Breast epithelium (tissue), 4 donors: Measurements from ENCODE around the gene STXBP6. TPM values are rescaled to one million over a fixed set of nuclear protein-coding genes. Genes with fewer than 3 reads are reported as not detected.

Source experiments
- DNase-seq, 2 donors: peaks; one replicate each; pipeline ENCODE4 v3.0.0-alpha.2; 2019; ENCODE audit warnings: low spot score in 2 of 2
- H3K27ac ChIP-seq, 2 donors: fragments of 200-600 bp; sonication (generic) in 1 of 2; one replicate each; pipeline ENCODE4 v1.5.1; 2016 to 2019; ENCODE audit warnings: mild to moderate bottlenecking in 1 of 2
- H3K27me3 ChIP-seq, 2 donors: fragments of 200-600 bp; sonication (generic) in 1 of 2; one replicate each; pipeline versions ENCODE4 v1.5.1 to v1.6.0; 2017 to 2019; ENCODE audit warnings: control low read depth in 1 of 2, mild to moderate bottlenecking in 1 of 2
- H3K36me3 ChIP-seq: fragments of 200-600 bp; one replicate; pipeline ENCODE4 v1.5.1; 2019
- H3K4me1 ChIP-seq, 2 donors: fragments of 200-600 bp; sonication (generic); one replicate each; pipeline ENCODE4 v1.5.1; 2016 to 2019; ENCODE audit warnings: control low read depth in 1 of 2
- H3K4me3 ChIP-seq, 3 donors: fragments of 200-600 bp; sonication (generic); 1 replicate in 2 of 3; 2 replicates in 1 of 3; pipeline ENCODE4 v1.5.1; 2016 to 2019; ENCODE audit warnings: mild to moderate bottlenecking in 3 of 3, moderate library complexity in 2 of 3
- H3K9me3 ChIP-seq, 2 donors: fragments of 200-600 bp; sonication (generic) in 1 of 2; one replicate each; pipeline ENCODE4 v1.5.1; 2016 to 2019; ENCODE audit warnings: control low read depth in 1 of 2
- POLR2A ChIP-seq: fragments of 450-650 bp; IDR thresholded peaks from one replicate; pipeline ENCODE4 v1.6.1; 2016; ENCODE audit warnings: antibody characterized with exemption, mild to moderate bottlenecking, moderate library complexity
- POLR2AphosphoS5 ChIP-seq, 3 donors: sonication (generic); formaldehyde crosslinking; IDR thresholded peaks; one replicate each; pipeline ENCODE4 v1.6.1; 2017; ENCODE audit warnings: antibody characterized with exemption in 3 of 3
- intact Hi-C: fragments of 100-400 bp; cut with DNase I; formaldehyde crosslinking; loops from one replicate; pipeline ENCODE4 v1.15.1; 2023; ENCODE audit warnings: low total_unique reads
- total RNA-seq, 3 donors: library from RNA; depleted of rRNA; stranded (reverse); fragments of >200 nt; gene quantifications; one replicate each; pipeline ENCODE4 v1.1.0, GENCODE V29; 2016
- TF ChIP-seq, protein P1 (sequence below), 3 donors: fragments of 450-650 bp; IDR thresholded peaks; one replicate each; pipeline ENCODE4 v1.5.1; 2016 to 2017; ENCODE audit warnings: antibody characterized with exemption in 3 of 3, mild to moderate bottlenecking in 3 of 3, moderate library complexity in 3 of 3

The STXBP6 gene
- total RNA-seq, 3 donors from 2014 or later, result 2.6 to 8.3 (median 5.3) TPM

DNA sequence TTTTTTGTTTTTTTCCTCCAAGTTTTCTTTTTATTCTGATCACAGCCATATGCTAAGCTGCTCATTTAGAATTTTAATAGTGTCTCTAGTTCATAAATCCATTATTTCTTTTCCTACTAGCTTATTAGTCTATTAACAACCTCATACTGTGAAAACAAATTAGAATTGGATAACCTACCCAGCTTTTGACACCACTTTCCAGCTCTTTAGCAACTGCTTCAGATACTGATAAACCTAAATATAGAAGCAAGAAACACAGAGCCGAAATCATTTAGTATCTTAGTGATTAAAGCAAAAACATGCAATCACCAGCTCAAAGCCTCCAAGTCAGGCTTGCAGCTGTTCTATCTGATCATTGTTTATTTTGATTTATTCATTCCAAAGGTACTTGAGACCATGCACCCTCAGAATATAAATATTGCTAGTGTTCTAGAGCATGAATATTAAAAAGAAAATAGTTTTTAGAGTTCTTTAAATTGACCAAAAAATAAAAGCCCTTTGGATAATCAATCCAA lies 121.5 kb downstream of the STXBP6 start:
- no peak for DNase-seq
- no peak overlapping the region for H3K27ac ChIP-seq
- H3K4me1 ChIP-seq, result no peaks in the 10 kb centered on the region
- no peaks in the 10 kb centered on the region for H3K9me3 ChIP-seq
- H3K27me3 ChIP-seq, result no peaks in the 10 kb centered on the region
- intact Hi-C loops, result no loop called here
- TF ChIP-seq, protein P1, sequence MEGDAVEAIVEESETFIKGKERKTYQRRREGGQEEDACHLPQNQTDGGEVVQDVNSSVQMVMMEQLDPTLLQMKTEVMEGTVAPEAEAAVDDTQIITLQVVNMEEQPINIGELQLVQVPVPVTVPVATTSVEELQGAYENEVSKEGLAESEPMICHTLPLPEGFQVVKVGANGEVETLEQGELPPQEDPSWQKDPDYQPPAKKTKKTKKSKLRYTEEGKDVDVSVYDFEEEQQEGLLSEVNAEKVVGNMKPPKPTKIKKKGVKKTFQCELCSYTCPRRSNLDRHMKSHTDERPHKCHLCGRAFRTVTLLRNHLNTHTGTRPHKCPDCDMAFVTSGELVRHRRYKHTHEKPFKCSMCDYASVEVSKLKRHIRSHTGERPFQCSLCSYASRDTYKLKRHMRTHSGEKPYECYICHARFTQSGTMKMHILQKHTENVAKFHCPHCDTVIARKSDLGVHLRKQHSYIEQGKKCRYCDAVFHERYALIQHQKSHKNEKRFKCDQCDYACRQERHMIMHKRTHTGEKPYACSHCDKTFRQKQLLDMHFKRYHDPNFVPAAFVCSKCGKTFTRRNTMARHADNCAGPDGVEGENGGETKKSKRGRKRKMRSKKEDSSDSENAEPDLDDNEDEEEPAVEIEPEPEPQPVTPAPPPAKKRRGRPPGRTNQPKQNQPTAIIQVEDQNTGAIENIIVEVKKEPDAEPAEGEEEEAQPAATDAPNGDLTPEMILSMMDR (IDR thresholded peaks at IDR 0.05), result no peak
- no peak for TF ChIP-seq POLR2A
- TF ChIP-seq POLR2AphosphoS5 (IDR thresholded peaks at IDR 0.05), result no peak
- H3K36me3 ChIP-seq, result no peaks in the 10 kb centered on the region
- H3K4me3 ChIP-seq, result no peak overlapping the region

DNA sequence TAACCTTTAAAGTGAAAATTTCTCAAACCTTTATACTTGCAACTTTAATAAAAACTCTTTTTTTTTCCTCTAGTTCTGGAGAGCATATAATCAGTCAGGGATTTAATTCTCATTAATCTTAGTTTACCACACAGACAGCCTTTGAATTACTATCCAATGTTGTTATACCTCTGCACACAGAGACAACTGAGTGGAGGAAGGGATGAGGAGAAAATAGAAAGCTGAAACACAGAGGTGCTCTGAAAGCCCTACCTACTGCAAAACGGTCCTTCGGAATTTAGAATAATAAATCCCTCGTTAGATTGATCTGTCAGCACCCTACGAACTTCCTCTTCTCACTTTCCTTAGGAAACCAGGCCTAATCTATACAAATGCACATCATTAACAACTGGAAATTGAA lies 122.1 kb downstream of the STXBP6 start:
- no peaks in the 10 kb centered on the region for H3K9me3 ChIP-seq
- no peaks in the 10 kb centered on the region for H3K4me1 ChIP-seq
- no peak for DNase-seq
- H3K27ac ChIP-seq, result no peak overlapping the region
- H3K27me3 ChIP-seq, result no peaks in the 10 kb centered on the region
- H3K36me3 ChIP-seq, result no peaks in the 10 kb centered on the region
- no peak for TF ChIP-seq POLR2A
- intact Hi-C loops, result no loop called here
- no peak overlapping the region for H3K4me3 ChIP-seq

DNA sequence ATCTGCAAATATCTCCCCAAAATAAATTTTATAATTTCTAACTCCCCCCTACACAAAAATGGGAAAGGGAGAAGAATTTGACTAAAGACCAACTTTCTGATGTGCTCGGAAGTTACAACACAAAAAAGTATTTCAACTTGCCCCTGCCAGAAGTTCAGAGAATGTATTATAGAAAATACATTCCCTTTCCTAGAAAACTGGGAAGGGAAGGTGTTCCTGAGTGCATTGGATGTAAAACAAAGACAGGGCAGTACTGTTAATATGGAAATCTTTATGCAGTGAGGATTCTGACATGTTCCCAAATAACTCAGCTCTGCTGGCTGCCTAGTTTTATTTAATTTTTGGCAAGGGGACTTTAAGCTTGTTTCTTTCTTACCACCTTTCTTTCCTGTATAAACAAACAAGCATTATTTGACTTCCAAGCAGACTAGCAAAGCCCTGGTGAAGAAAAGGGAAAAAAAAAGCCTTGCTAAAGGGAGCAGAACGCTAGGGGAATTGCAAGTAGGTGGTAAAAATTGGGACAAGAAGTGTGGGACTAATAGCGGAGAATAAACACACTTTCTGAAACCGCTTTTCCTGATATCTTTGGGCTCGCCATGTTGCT lies 124.1 kb downstream of the STXBP6 start:
- Histone ChIP-seq H3K4me1 (no peaks in the 10 kb centered on the region), H3K27ac (no peak overlapping the region), H3K4me3 (no peak overlapping the region), H3K9me3 (no peaks in the 10 kb centered on the region), H3K27me3 (no peaks in the 10 kb centered on the region), H3K36me3 (no peaks in the 10 kb centered on the region)
- TF ChIP-seq, protein P1 (IDR thresholded peaks at IDR 0.05), result no peak
- TF ChIP-seq POLR2A (no peak), POLR2AphosphoS5 (IDR thresholded peaks at IDR 0.05) (no peak)
- DNase-seq, result no peak
- intact Hi-C loops, result no loop called here

DNA sequence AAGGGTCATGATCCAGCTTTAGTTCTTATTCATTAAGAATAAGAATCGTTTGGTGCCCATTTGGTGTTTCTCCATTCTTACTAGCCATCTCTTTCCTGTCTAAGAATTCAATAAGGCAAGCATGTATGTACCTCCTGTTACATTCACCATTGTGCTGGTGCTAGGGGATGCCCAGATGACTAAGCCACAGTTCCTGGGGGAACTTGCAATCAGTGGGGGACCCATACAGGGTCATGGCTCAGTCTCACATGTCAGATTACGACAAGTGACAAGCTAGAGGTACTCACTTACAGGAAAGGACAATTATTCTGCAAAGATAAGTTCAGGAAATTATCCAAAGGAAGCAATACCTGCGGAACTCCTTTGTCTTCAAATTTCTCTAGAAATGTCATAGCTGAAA lies 125.4 kb downstream of the STXBP6 start:
- DNase-seq, result no peak
- Histone ChIP-seq H3K9me3 (no peaks in the 10 kb centered on the region), H3K4me3 (no peak overlapping the region), H3K36me3 (no peaks in the 10 kb centered on the region), H3K27ac (no peak overlapping the region), H3K27me3 (no peaks in the 10 kb centered on the region), H3K4me1 (no peaks in the 10 kb centered on the region)
- intact Hi-C loops, result no loop called here
- TF ChIP-seq, protein P1 (IDR thresholded peaks at IDR 0.05), result no peak
- no peak for TF ChIP-seq POLR2AphosphoS5 (IDR thresholded peaks at IDR 0.05)
- no peak for TF ChIP-seq POLR2A

DNA sequence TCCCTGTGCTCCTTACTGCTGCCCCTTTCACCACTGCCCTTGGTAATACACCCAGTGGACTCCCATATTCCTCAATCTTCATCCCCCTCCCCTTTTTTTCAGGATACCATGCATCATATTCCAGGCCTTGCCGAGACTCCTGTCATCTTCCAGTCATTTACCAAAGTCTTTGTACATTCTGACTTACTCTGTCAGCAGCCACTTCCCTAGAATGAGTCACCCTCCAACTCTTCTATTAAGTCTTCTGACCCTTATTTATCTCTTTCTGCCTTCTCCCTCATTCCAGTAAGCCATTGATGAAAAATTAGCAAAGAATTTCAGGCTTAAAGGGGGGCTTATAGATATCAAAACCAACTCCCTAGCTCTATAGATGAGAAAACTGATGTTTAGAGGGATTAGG lies 128.0 kb downstream of the STXBP6 start:
- H3K4me1 ChIP-seq, result no peaks in the 10 kb centered on the region
- intact Hi-C loops, result no loop called here
- no peaks in the 10 kb centered on the region for H3K36me3 ChIP-seq
- no peak for TF ChIP-seq POLR2AphosphoS5 (IDR thresholded peaks at IDR 0.05)
- TF ChIP-seq, protein P1 (IDR thresholded peaks at IDR 0.05), result no peak
- no peak for TF ChIP-seq POLR2A
- no peaks in the 10 kb centered on the region for H3K9me3 ChIP-seq
- H3K27me3 ChIP-seq, result no peaks in the 10 kb centered on the region
- no peak for DNase-seq
- no peak overlapping the region for H3K4me3 ChIP-seq
- H3K27ac ChIP-seq, result no peak overlapping the region
